ENCODE results near the gene KNDC1.

Gene KNDC1

GRCh38 chr10:133267829-133268228 is 107.8 kb downstream of the KNDC1 start:
- no peak for DNase-seq (ENCODE audit: low read depth)
- H3K4me3 ChIP-seq (replicated peaks; ENCODE audit: low read depth, low read length) = no peak overlapping the region
- TF ChIP-seq, protein P1, sequence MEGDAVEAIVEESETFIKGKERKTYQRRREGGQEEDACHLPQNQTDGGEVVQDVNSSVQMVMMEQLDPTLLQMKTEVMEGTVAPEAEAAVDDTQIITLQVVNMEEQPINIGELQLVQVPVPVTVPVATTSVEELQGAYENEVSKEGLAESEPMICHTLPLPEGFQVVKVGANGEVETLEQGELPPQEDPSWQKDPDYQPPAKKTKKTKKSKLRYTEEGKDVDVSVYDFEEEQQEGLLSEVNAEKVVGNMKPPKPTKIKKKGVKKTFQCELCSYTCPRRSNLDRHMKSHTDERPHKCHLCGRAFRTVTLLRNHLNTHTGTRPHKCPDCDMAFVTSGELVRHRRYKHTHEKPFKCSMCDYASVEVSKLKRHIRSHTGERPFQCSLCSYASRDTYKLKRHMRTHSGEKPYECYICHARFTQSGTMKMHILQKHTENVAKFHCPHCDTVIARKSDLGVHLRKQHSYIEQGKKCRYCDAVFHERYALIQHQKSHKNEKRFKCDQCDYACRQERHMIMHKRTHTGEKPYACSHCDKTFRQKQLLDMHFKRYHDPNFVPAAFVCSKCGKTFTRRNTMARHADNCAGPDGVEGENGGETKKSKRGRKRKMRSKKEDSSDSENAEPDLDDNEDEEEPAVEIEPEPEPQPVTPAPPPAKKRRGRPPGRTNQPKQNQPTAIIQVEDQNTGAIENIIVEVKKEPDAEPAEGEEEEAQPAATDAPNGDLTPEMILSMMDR (IDR thresholded peaks at IDR 0.05; ENCODE audit: low read length, missing control alignments) = no peak

DNA sequence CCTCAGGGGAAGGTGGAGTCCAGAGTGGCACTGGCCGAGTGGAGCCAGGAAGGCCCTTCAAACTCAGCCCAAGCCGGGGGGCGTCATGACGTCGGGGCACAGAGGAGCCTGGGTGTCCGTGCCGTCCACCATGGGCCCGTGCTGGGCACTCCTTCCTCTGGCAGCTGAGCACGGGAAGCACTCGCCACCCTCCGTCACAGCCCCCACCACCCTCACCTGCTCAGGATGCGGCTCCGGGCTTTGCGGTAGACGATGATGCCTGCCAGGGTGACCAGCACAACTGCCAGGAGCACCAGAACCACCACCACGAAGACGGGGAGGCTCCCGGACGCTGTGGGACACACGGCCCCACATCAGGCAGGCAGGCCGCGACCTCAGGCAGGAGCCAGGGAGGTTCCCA is 108.5 kb downstream of the KNDC1 start:
- no peak overlapping the region for H3K4me3 ChIP-seq (replicated peaks; ENCODE audit: low read depth, low read length)
- TF ChIP-seq, protein P1 (IDR thresholded peaks at IDR 0.05; ENCODE audit: low read length, missing control alignments) = no peak
- DNase-seq (ENCODE audit: low read depth) = no peak

DNA sequence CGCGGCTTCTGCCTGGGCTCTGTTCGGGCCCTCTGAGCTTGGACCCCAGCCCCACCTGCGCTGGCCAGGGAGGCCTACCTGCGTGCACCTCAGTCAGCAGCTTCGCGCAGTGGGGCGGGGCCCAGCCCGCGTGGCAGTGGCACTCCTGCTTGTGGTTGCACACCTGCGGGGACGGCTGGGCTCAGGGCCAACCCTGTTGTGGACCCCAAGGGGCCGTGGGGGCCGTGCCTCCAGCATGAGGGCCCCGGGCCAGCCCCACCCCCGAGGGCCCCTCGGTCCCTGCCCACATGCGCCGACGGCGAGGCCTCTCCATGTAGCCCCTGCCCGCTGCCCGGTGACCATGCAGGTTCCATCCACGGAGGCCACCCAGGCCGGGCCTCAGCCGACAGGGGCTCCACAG is 109.3 kb downstream of the KNDC1 start:
- no peak overlapping the region for H3K4me3 ChIP-seq (replicated peaks; ENCODE audit: low read depth, low read length)
- TF ChIP-seq, protein P1 (IDR thresholded peaks at IDR 0.05; ENCODE audit: low read length, missing control alignments) = no peak
- no peak for DNase-seq (ENCODE audit: low read depth)

DNA sequence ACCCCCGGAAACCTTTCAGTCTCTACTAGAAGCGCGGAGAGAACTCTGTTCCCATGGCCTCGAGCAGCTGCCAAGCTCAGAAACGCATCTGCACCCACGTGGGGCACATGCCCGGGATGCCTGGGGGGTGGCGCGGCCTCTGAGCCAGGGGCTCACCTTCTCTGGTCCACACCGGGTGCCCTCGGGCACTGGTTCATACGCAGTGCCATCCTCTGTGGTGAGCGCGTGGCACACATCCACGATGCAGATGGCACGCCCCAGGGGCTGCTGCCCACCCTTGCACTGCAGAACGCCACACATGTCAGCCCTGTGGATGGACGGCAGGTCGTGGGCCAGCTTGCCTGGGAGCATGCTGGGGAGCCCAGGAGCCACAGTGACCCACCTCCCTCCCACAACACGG is 110.2 kb downstream of the KNDC1 start:
- TF ChIP-seq, protein P1 (IDR thresholded peaks at IDR 0.05; ENCODE audit: low read length, missing control alignments) = no peak
- no peak overlapping the region for H3K4me3 ChIP-seq (replicated peaks; ENCODE audit: low read depth, low read length)
- DNase-seq (ENCODE audit: low read depth) = no peak

- TF ChIP-seq, protein P1 (IDR thresholded peaks at IDR 0.05; ENCODE audit: low read length, missing control alignments) = no peak
- no peak overlapping the region for H3K4me3 ChIP-seq (replicated peaks; ENCODE audit: low read depth, low read length)
- DNase-seq (ENCODE audit: low read depth) = no peak
These were observed 110.8 kb downstream of the KNDC1 start for GRCh38 chr10:133270773-133271297.

GRCh38 chr10:133271521-133272300 is 111.7 kb downstream of the KNDC1 start:
- no peak overlapping the region for H3K4me3 ChIP-seq (replicated peaks; ENCODE audit: low read depth, low read length)

More at GRCh38 chr10:133271521-133272300, 111.7 kb downstream of the KNDC1 start:
- TF ChIP-seq, protein P1 (IDR thresholded peaks at IDR 0.05; ENCODE audit: low read length, missing control alignments) = no peak
- DNase-seq (ENCODE audit: low read depth) = no peak

All from fibroblast of pulmonary artery (primary cell).